SK-N-MC (cell line): Measurements from ENCODE around the gene PACS1.
A peak's percentile ranks its signal among the peaks of the same experiment; 100 is the strongest.

Experiments
- DNase-seq: peaks from one replicate; pipeline ENCODE4 v3.0.0-alpha.2; 2011; ENCODE audit warnings: low read depth, low spot score
- H3K27ac ChIP-seq: fragments of 200-600 bp; sonication (generic); 2 replicates; pipeline ENCODE4 v1.5.1; 2016; ENCODE audit warnings: mixed run types
- H3K36me3 ChIP-seq: fragments of 200-600 bp; sonication (generic); 2 replicates; pipeline ENCODE4 v1.6.1; 2017; ENCODE audit warnings: antibody characterized with exemption, low read length, mixed read lengths; ENCODE audit not compliant: insufficient read depth
- H3K4me3 ChIP-seq: fragments of 200-600 bp; sonication (generic); 2 replicates; pipeline ENCODE4 v1.5.1; 2016
- H3K9ac ChIP-seq: fragments of 200-600 bp; sonication (generic); 2 replicates; pipeline ENCODE4 v1.8.0; 2017; ENCODE audit warnings: mixed run types, mixed read lengths; ENCODE audit not compliant: insufficient read length
- H3K9me3 ChIP-seq: fragments of 200-600 bp; sonication (generic); 2 replicates; pipeline ENCODE4 v1.6.1; 2017; ENCODE audit warnings: low read depth, mild to moderate bottlenecking, antibody characterized with exemption, low read length, moderate library complexity, mixed read lengths
- EZH2 ChIP-seq: fragments of 200-600 bp; sonication (generic); IDR thresholded peaks from one replicate; pipeline ENCODE4 v1.6.1; 2017; ENCODE audit warnings: antibody characterized with exemption
- FOXP2 ChIP-seq: optimal IDR thresholded peaks from 2 replicates; pipeline ENCODE3; 2011; ENCODE audit warnings: mild to moderate bottlenecking, moderate library complexity; ENCODE audit not compliant: insufficient read depth; ENCODE audit errors: extremely low read length, control extremely low read depth
- POLR2AphosphoS5 ChIP-seq: IDR thresholded peaks from 2 replicates; pipeline ENCODE4 v1.6.1; 2012; ENCODE audit warnings: mild to moderate bottlenecking, low read depth, low read length, borderline replicate concordance

Gene PACS1

GRCh38 chr11:66221726-66222236, 151.7 kb downstream of the PACS1 start:
- H3K27ac ChIP-seq = no peak overlapping the region
- no peak for DNase-seq

GRCh38 chr11:66222358-66223149, 152.5 kb downstream of the PACS1 start:
- peak; percentile 73 for DNase-seq
- Histone ChIP-seq H3K4me3 (no peak overlapping the region), H3K9me3 (no peaks in the 10 kb centered on the region), H3K27ac (no peak overlapping the region), H3K9ac (no peak overlapping the region), H3K36me3 (no peaks in the 10 kb centered on the region)
- TF ChIP-seq FOXP2 (no peak), EZH2 (no peak), POLR2AphosphoS5 (no peak)

More at GRCh38 chr11:66221726-66222236, 151.7 kb downstream of the PACS1 start:
- no peaks in the 10 kb centered on the region; the same call in 1 of the 2 replicates for H3K36me3 ChIP-seq
- no peaks in the 10 kb centered on the region for H3K9me3 ChIP-seq
- no peak overlapping the region for H3K4me3 ChIP-seq
- no peak overlapping the region for H3K9ac ChIP-seq
- TF ChIP-seq FOXP2 (no peak), EZH2 (no peak), POLR2AphosphoS5 (no peak)

DNA sequence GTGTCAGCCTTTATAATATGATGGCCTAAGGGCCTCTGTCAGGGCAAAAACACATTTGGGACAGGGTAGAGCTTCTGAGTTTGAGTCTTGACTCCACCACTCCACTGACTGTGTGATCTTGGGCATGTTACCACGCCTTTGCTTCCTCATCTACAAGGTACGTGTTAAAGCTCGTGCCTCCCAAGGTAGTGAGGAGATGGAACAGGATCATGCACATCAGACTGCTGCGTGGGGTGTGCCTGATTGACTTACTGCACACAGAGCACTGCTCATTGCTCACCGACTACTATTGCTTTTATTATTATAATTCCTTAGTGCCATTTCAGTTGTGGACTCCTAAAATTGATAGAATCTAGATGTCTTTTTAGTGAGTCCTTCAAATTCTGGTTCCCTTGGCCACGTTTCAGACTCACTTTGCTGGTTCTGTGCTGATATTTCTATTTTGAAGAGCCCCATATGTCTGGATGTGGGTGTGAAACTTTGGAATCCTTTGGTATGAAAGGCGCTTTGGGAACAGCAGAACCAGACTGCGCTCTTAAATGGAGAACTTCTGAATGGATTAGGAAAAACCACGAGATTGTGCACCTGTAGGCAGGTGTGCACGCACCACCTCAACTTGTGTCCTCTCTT, 154.3 kb downstream of the PACS1 start:
- no peak for DNase-seq
- Histone ChIP-seq H3K36me3 (no peaks in the 10 kb centered on the region), H3K9ac (no peak overlapping the region), H3K9me3 (no peaks in the 10 kb centered on the region), H3K27ac (no peak overlapping the region), H3K4me3 (no peak overlapping the region)
- TF ChIP-seq FOXP2 (no peak), EZH2 (no peak), POLR2AphosphoS5 (no peak)

DNA sequence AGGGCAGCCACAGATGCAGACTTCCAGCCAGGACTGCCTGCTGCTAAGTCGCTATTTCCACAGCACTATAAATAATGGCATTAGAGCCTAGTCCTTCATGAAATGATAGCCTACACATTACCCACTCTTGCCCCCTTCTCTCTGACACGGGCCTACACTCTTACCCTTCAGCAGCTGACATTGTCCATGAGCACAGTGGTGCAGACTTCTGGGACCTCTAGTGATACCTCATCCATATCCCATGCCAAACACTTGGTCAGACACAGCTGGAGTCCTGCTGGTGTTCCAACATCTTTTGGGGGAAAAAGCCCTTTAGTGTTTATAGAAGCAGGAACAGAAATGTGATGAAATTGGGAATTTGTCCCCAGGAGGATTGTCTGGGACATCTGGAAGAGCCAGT, 155.0 kb downstream of the PACS1 start:
- no peak overlapping the region for H3K4me3 ChIP-seq
- TF ChIP-seq EZH2 (no peak), POLR2AphosphoS5 (no peak), FOXP2 (no peak)
- H3K9me3 ChIP-seq = no peaks in the 10 kb centered on the region
- no peak overlapping the region for H3K9ac ChIP-seq
- H3K27ac ChIP-seq = no peak overlapping the region
- DNase-seq = no peak
- no peaks in the 10 kb centered on the region for H3K36me3 ChIP-seq

GRCh38 chr11:66226101-66226500, 156.0 kb downstream of the PACS1 start:
- H3K36me3 ChIP-seq = no peaks in the 10 kb centered on the region
- TF ChIP-seq EZH2 = no peak
- no peak for TF ChIP-seq FOXP2
- no peak for TF ChIP-seq POLR2AphosphoS5

DNA sequence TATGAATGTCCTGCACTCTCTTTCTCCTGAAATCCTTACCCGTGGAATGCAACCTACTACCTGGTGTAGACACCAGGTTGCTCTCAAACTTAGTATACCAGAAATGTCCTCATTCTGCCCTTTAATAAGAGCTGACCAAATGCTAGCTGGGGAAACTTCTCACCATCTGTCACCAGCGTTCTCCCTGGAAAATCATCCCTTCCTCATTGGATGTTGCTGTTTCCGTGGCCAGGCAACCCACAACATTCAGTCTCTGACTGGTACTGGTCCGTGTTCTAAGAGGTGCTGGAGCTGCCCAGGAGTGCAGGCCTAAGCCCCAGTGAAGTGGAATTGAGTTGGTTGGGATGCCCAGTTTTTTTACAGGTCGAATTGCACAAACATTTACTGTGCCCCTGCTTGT, 157.6 kb downstream of the PACS1 start:
- no peak for DNase-seq
- Histone ChIP-seq H3K36me3 (no peaks in the 10 kb centered on the region), H3K27ac (no peak overlapping the region), H3K9me3 (no peaks in the 10 kb centered on the region), H3K4me3 (no peak overlapping the region), H3K9ac (no peak overlapping the region)
- TF ChIP-seq FOXP2 (no peak), EZH2 (no peak), POLR2AphosphoS5 (no peak)

More at GRCh38 chr11:66226101-66226500, 156.0 kb downstream of the PACS1 start:
- H3K9me3 ChIP-seq = no peaks in the 10 kb centered on the region
- no peak for DNase-seq
- H3K9ac ChIP-seq = no peak overlapping the region
- no peak overlapping the region for H3K4me3 ChIP-seq
- no peak overlapping the region for H3K27ac ChIP-seq

GRCh38 chr11:66228521-66228920, 158.4 kb downstream of the PACS1 start:
- H3K27ac ChIP-seq = 0 out of 2 replicates have a peak overlapping the region, but pooled peaks have one; percentile 11
- no peak overlapping the region for H3K4me3 ChIP-seq
- DNase-seq = no peak
- H3K9me3 ChIP-seq = no peaks in the 10 kb centered on the region
- no peak for TF ChIP-seq POLR2AphosphoS5
- no peak for TF ChIP-seq EZH2
- no peak for TF ChIP-seq FOXP2
- H3K9ac ChIP-seq = no peak overlapping the region
- no peaks in the 10 kb centered on the region for H3K36me3 ChIP-seq

GRCh38 chr11:66230156-66230555, 160.1 kb downstream of the PACS1 start:
- H3K9me3 ChIP-seq = no peaks in the 10 kb centered on the region
- no peak overlapping the region for H3K9ac ChIP-seq
- H3K36me3 ChIP-seq = no peaks in the 10 kb centered on the region
- no peak overlapping the region for H3K27ac ChIP-seq
- TF ChIP-seq POLR2AphosphoS5 (no peak), FOXP2 (no peak), EZH2 (no peak)
- no peak overlapping the region for H3K4me3 ChIP-seq
- no peak for DNase-seq
